ENCODE results near the gene NOX3.

DNA sequence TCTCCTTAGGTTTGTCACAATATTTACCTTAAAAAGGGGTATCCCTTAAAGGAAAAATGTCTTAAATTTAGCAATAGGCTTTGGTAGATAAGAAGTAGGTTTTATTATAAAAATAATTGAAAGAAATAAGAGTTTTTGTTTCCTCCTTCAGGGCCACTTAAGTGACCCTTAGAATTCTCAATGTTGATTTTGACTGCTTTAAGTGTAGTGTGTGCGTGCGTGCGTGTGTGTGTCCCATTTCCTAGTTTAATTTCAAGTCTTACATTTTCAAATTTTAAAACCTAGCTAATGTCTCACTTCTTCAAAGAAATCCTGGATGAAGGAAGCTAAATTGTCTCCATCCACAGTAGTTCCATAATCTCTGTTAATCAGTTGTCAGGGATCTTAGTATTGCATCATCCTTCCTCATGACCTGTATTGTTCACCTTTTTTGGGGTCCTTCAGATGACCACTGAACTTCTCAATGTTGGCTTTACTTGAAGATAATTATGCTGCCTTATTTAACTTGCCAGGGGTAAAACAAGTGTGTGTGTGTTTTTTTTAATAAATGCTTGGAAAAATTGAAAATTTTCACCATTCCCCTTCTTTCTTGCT, 90.7 kb downstream of the NOX3 start:
- no peak for TF ChIP-seq EZH2 (optimal IDR thresholded peaks at IDR 0.05; ENCODE audit: low read depth, low read length)
- TF ChIP-seq, protein P1, sequence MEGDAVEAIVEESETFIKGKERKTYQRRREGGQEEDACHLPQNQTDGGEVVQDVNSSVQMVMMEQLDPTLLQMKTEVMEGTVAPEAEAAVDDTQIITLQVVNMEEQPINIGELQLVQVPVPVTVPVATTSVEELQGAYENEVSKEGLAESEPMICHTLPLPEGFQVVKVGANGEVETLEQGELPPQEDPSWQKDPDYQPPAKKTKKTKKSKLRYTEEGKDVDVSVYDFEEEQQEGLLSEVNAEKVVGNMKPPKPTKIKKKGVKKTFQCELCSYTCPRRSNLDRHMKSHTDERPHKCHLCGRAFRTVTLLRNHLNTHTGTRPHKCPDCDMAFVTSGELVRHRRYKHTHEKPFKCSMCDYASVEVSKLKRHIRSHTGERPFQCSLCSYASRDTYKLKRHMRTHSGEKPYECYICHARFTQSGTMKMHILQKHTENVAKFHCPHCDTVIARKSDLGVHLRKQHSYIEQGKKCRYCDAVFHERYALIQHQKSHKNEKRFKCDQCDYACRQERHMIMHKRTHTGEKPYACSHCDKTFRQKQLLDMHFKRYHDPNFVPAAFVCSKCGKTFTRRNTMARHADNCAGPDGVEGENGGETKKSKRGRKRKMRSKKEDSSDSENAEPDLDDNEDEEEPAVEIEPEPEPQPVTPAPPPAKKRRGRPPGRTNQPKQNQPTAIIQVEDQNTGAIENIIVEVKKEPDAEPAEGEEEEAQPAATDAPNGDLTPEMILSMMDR (IDR thresholded peaks at IDR 0.05; ENCODE audit: low read length), result no peak
- no peak for TF ChIP-seq EZH2phosphoT487 (IDR thresholded peaks at IDR 0.05; ENCODE audit: low read length)

All from MM.1S (cell line).